ENCODE results near the gene TMEM200C.

DNA sequence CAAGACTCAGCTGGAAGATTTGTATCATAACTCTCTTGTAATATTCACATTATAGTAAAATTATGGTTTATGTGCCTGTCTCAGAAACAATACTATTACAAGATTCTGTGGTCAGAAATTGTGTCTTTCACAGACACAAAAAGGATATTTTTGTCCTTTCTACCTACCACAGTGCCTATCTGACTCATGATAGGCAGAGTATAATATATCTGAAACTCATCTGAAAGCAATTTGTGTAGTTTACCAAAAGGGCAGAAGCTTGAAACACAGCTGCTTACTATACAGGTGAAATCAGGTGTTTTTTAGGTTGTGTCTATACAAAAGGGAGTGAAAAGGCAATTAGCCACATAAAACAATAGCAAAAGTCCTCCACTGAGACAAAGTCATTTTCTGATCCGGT, 10.9 kb downstream of the TMEM200C start:
- TF ChIP-seq CTCF (IDR thresholded peaks at IDR 0.05), result no peak
- no peak for TF ChIP-seq EP300 (IDR thresholded peaks at IDR 0.05)
